ENCODE measurements around the gene FLII. TPM values are rescaled to one million over a fixed set of nuclear protein-coding genes. Genes with fewer than 3 reads are reported as not detected.

FLII gene
- total RNA-seq, 1 donor from 2014 or later: 277 TPM

- no peak overlapping the region for H3K27ac ChIP-seq
- H3K9me3 ChIP-seq: no peaks in the 10 kb centered on the region
- peaks cover 0 to 38% of the 10 kb centered on the region in 2 donors for H3K36me3 ChIP-seq
- no peak overlapping the region for H3K4me3 ChIP-seq
- H3K27me3 ChIP-seq: no peaks in the 10 kb centered on the region
- H3K4me1 ChIP-seq: peaks cover 8% of the 10 kb centered on the region
- TF ChIP-seq POLR2A (IDR thresholded peaks at IDR 0.05) (no peak), POLR2AphosphoS5 (IDR thresholded peaks at IDR 0.05; ENCODE audit: insufficient read depth in 1 of 2, low read depth in 1 of 2) (no peak), CTCF (IDR thresholded peaks at IDR 0.05) (no peak)
- intact Hi-C loops (cut with DNase I): no loop called here
- no peak for DNase-seq (ENCODE audit: extremely low spot score in 2 of 2)
Measured at GRCh38 chr17:18236494-18236893, 22.0 kb downstream of the FLII start.

- TF ChIP-seq CTCF (IDR thresholded peaks at IDR 0.05) (no peak), POLR2A (IDR thresholded peaks at IDR 0.05) (no peak), POLR2AphosphoS5 (IDR thresholded peaks at IDR 0.05; ENCODE audit: insufficient read depth in 1 of 2, low read depth in 1 of 2) (no peak)
- DNase-seq (ENCODE audit: extremely low spot score in 2 of 2): no peak
- no peaks in the 10 kb centered on the region for H3K27me3 ChIP-seq
- H3K27ac ChIP-seq: no peak overlapping the region
- H3K4me1 ChIP-seq: peaks cover 8% of the 10 kb centered on the region
- H3K9me3 ChIP-seq: no peaks in the 10 kb centered on the region
- intact Hi-C loops (cut with DNase I): no loop called here
- peaks cover 0 to 33% of the 10 kb centered on the region in 2 donors for H3K36me3 ChIP-seq
- no peak overlapping the region for H3K4me3 ChIP-seq
Measured at GRCh38 chr17:18235743-18236256, 22.7 kb downstream of the FLII start.

DNA sequence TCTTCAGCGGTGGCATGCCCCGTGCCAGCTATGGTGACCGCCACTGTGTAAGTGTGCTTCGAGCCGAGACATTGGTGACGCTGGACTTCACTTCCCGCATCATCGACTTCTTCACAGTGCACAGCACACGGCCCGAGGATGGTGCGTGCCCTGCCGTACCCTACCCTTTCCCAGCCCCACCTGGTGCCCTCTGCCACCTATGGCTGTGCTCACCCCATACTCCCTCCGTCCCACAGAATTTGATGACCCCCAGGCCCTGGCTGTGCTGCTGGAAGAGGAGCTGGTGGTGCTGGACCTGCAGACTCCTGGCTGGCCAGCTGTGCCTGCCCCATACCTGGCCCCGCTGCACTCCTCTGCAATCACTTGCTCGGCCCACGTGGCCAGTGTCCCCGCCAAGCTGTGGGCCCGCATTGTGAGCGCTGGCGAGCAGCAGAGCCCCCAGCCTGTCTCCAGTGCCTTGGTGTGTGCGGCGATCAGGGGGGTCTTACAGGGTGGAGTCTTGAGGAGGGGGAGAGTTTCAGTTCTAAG, 23.6 kb downstream of the FLII start:
- no peak for DNase-seq (ENCODE audit: extremely low spot score in 2 of 2)
- Histone ChIP-seq H3K9me3 (no peaks in the 10 kb centered on the region), H3K4me3 (no peak overlapping the region), H3K36me3 (peaks cover 0 to 33% of the 10 kb centered on the region in 2 donors), H3K27ac (no peak overlapping the region), H3K27me3 (no peaks in the 10 kb centered on the region), H3K4me1 (peaks cover 8% of the 10 kb centered on the region)
- TF ChIP-seq POLR2AphosphoS5 (IDR thresholded peaks at IDR 0.05; ENCODE audit: insufficient read depth in 1 of 2, low read depth in 1 of 2): no peak
- TF ChIP-seq POLR2A (IDR thresholded peaks at IDR 0.05): no peak
- TF ChIP-seq CTCF (IDR thresholded peaks at IDR 0.05): no peak
- intact Hi-C loops (cut with DNase I): no loop called here

DNA sequence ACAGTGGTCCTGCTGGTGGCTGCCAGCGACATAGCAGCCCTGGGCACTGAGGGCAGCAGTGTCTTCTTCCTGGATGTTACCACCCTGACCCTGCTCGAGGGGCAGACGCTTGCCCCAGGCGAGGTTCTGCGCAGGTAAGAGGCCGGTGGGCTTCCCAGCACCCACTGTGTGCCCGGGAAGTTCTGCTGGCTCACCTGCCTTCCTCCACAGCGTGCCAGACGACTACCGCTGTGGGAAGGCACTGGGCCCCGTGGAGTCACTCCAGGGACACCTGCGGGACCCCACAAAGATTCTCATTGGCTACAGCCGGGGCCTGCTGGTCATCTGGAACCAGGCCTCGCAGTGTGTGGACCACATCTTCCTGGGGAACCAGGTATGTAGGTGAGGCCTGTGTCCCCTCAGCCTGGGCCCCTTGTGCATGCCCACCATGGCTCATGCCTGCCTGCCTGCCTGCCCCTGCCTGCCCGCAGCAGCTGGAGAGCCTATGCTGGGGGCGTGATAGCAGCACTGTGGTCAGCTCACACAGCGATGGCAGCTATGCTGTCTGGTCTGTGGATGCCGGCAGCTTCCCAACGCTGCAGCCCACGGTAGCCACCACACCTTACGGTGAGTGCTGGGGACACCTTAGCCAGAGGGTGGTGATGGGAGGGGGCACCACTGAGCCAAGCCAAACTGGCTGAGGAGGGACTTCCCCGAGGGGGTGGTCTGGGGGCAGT, 24.6 kb downstream of the FLII start:
- H3K4me1 ChIP-seq: peaks cover 8% of the 10 kb centered on the region
- peaks cover 0 to 33% of the 10 kb centered on the region in 2 donors for H3K36me3 ChIP-seq
- H3K27me3 ChIP-seq: no peaks in the 10 kb centered on the region
- no peak for DNase-seq (ENCODE audit: extremely low spot score in 2 of 2)
- TF ChIP-seq CTCF (IDR thresholded peaks at IDR 0.05) (no peak), POLR2A (IDR thresholded peaks at IDR 0.05) (no peak), POLR2AphosphoS5 (IDR thresholded peaks at IDR 0.05; ENCODE audit: insufficient read depth in 1 of 2, low read depth in 1 of 2) (no peak)
- no peak overlapping the region for H3K27ac ChIP-seq
- no peaks in the 10 kb centered on the region for H3K9me3 ChIP-seq
- intact Hi-C loops (cut with DNase I): no loop called here
- H3K4me3 ChIP-seq: no peak overlapping the region

DNA sequence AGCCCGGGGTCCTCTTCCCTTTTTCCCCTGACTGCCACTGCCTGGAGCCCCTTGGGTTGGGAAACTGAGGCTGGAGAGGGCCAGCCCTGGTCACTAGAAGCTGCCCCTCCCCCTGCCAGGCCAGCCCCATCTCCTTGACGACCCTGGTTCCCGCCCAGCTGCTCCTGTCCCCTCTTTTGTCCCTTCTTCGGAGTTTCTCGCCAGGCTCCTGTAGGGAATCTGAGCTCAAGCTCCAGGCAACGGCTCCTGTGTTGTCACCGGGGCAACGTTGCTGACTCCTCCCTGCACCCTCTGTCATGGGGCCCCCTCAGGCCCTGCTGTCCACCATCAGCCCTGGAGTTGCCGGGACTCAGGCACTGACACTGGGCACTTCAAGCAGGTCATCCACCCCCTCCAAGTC, 27.4 kb downstream of the FLII start:
- no peak for DNase-seq (ENCODE audit: extremely low spot score in 2 of 2)
- no peak overlapping the region for H3K27ac ChIP-seq
- peaks cover 0 to 18% of the 10 kb centered on the region in 2 donors for H3K36me3 ChIP-seq
- no peak for TF ChIP-seq CTCF (IDR thresholded peaks at IDR 0.05)
- intact Hi-C loops (cut with DNase I): no loop called here
- no peaks in the 10 kb centered on the region for H3K27me3 ChIP-seq
- H3K9me3 ChIP-seq: no peaks in the 10 kb centered on the region
- H3K4me1 ChIP-seq: peaks cover 20% of the 10 kb centered on the region
- no peak overlapping the region for H3K4me3 ChIP-seq

Measured in vagina (tissue), 2 donors.